Measurements from ENCODE around the gene COX7C.
"Not testable (repeated sequence)": the region's sequence is repeated elsewhere in the genome, so short reads cannot be mapped to it uniquely, and the experiment has no call there.

Gene COX7C

DNA sequence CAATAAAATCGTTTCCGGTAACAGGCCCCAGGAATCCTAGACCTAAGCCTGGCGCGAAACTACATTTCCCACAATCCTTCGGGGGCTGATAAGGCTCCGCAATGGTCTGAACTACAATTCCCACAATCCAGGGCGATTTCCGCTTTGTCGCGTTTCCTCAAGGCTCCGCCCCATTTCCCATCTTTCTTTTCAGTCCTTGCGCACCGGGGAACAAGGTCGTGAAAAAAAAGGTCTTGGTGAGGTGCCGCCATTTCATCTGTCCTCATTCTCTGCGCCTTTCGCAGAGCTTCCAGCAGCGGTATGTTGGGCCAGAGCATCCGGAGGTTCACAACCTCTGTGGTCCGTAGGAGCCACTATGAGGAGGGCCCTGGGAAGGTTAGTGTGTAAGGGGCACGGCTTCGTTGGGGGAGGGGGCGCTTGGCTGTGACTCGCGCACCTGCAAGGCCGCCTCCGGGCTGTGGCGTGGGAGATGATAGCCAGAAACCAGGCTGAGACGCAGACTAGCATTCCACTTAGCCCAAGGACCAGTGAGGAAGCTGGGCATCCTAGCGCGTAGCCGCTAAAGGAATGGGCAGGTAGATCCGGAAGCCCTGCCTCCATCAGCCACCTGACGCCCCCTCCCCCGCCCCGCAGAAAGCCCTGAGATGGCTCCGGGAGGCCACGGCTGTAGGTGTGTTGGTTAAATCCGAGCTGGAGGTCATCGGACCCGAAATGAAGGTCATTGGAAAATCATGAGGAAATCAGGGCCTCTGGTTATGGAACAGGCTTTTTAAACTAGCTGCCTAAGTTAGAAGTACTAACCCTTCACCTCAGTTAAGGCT, at the start of gene COX7C:
COX7C (plus strand) TSS at position 186 of the 821 bp plus-strand sequence; CDS start at position 301, 115 bp downstream.
- H3K27me3 ChIP-seq (ENCODE audit: control insufficient read depth, insufficient read depth, low read length): no peaks in the 10 kb centered on the region
- H3K4me1 ChIP-seq (ENCODE audit: control insufficient read depth, insufficient read depth, low read length): no peaks in the 10 kb centered on the region
- peak within 1 kb of the TSS; percentile 94 for H3K4me3 ChIP-seq (ENCODE audit: low read depth, low read length)
- no peaks in the 10 kb centered on the region for H3K9me3 ChIP-seq (ENCODE audit: control insufficient read depth, insufficient read depth, low read length)
- peak within 1 kb of the TSS; percentile 96 for H3K9ac ChIP-seq (ENCODE audit: low read depth, low read length)
- H3K36me3 ChIP-seq (ENCODE audit: control insufficient read depth, insufficient read depth, low read length): no peaks in the 10 kb centered on the region

DNA sequence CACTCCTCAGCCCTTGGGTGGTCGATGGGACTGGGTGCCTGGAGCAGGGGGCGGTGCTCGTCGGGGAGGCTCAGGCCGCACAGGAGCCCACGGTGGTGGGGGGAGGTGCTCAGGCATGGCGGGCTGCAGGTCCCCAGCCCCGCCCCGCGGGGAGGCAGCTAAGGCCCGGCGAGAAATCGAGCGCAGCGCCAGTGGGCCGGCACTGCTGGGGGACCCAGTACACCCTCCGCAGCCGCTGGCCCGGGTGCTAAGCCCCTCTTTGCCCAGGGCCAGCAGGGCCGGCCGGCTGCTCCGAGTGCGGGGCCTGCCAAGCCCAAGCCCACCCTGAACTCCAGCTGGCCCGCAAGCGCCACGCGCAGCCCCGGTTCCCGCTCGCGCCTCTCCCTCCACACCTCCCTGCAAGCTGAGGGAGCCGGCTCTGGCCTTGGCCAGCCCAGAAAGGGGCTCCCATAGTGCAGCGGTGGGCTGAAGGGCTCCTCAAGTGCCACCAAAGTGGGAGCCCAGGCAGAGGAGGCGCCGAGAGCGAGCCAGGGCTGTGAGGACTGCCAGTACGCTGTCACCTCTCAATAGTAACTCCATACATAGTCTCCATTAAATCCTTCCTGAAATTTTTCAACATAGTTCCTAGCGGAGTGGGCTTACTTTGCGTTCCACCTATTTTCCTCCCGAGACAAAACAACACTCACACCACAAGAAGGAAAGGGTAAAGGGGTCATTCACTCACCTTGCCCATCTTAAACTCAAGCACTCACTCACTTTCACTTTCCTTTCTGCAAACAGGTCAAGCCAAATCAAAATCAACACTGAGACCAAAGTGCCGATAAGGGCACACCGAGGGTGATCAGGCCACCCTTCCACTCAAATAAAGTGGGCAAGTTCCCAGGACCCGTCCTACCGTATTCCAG, 48.0 kb upstream of the COX7C start:
- H3K9me3 ChIP-seq (ENCODE audit: control insufficient read depth, insufficient read depth, low read length); H3K4me3 ChIP-seq (ENCODE audit: low read depth, low read length); H3K4me1 ChIP-seq (ENCODE audit: control insufficient read depth, insufficient read depth, low read length); H3K27me3 ChIP-seq (ENCODE audit: control insufficient read depth, insufficient read depth, low read length); H3K36me3 ChIP-seq (ENCODE audit: control insufficient read depth, insufficient read depth, low read length); H3K9ac ChIP-seq (ENCODE audit: low read depth, low read length): not testable (repeated sequence)

GRCh38 chr5:86570427-86571083, 47.2 kb upstream of the COX7C start:
- H3K27me3 ChIP-seq (ENCODE audit: control insufficient read depth, insufficient read depth, low read length): no peaks in the 10 kb centered on the region
- H3K36me3 ChIP-seq (ENCODE audit: control insufficient read depth, insufficient read depth, low read length): no peaks in the 10 kb centered on the region
- H3K9ac ChIP-seq (ENCODE audit: low read depth, low read length): no peak overlapping the region
- no peak overlapping the region for H3K4me3 ChIP-seq (ENCODE audit: low read depth, low read length)
- H3K9me3 ChIP-seq (ENCODE audit: control insufficient read depth, insufficient read depth, low read length): no peaks in the 10 kb centered on the region
- H3K4me1 ChIP-seq (ENCODE audit: control insufficient read depth, insufficient read depth, low read length): no peaks in the 10 kb centered on the region

GRCh38 chr5:86571109-86571508, 46.6 kb upstream of the COX7C start:
- H3K36me3 ChIP-seq (ENCODE audit: control insufficient read depth, insufficient read depth, low read length); H3K4me1 ChIP-seq (ENCODE audit: control insufficient read depth, insufficient read depth, low read length); H3K27me3 ChIP-seq (ENCODE audit: control insufficient read depth, insufficient read depth, low read length); H3K9ac ChIP-seq (ENCODE audit: low read depth, low read length); H3K4me3 ChIP-seq (ENCODE audit: low read depth, low read length); H3K9me3 ChIP-seq (ENCODE audit: control insufficient read depth, insufficient read depth, low read length): not testable (repeated sequence)

GRCh38 chr5:86572825-86573517, 44.8 kb upstream of the COX7C start:
- no peak overlapping the region for H3K4me3 ChIP-seq (ENCODE audit: low read depth, low read length)
- H3K4me1 ChIP-seq (ENCODE audit: control insufficient read depth, insufficient read depth, low read length): no peaks in the 10 kb centered on the region
- no peaks in the 10 kb centered on the region for H3K36me3 ChIP-seq (ENCODE audit: control insufficient read depth, insufficient read depth, low read length)
- H3K27me3 ChIP-seq (ENCODE audit: control insufficient read depth, insufficient read depth, low read length): no peaks in the 10 kb centered on the region
- no peaks in the 10 kb centered on the region for H3K9me3 ChIP-seq (ENCODE audit: control insufficient read depth, insufficient read depth, low read length)
- H3K9ac ChIP-seq (ENCODE audit: low read depth, low read length): no peak overlapping the region

DNA sequence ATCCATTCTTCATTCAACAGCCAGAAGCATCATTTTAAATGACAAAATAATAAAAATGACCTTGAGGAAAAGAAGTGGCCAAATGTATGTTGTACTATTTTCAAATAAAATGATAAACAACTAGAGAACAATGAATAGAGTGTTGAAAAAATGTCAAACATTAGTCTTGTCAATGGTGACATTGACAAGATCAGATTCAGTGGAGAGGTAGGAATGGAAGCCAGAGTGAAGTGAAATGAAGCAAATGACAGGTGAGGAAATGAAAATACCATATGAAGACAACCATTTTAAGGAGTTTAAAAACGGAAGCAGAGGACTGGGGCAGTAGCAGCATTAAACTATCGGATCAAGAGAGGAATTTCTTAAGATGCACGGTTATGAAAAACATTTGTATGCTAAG, 38.2 kb upstream of the COX7C start:
- no peaks in the 10 kb centered on the region for H3K9me3 ChIP-seq (ENCODE audit: control insufficient read depth, insufficient read depth, low read length)
- no peak overlapping the region for H3K4me3 ChIP-seq (ENCODE audit: low read depth, low read length)
- no peaks in the 10 kb centered on the region for H3K27me3 ChIP-seq (ENCODE audit: control insufficient read depth, insufficient read depth, low read length)
- no peaks in the 10 kb centered on the region for H3K36me3 ChIP-seq (ENCODE audit: control insufficient read depth, insufficient read depth, low read length)
- no peak overlapping the region for H3K9ac ChIP-seq (ENCODE audit: low read depth, low read length)
- H3K4me1 ChIP-seq (ENCODE audit: control insufficient read depth, insufficient read depth, low read length): no peaks in the 10 kb centered on the region

- Histone ChIP-seq H3K9ac (ENCODE audit: low read depth, low read length) (no peak overlapping the region), H3K4me1 (ENCODE audit: control insufficient read depth, insufficient read depth, low read length) (peaks cover 6% of the 10 kb centered on the region), H3K36me3 (ENCODE audit: control insufficient read depth, insufficient read depth, low read length) (no peaks in the 10 kb centered on the region), H3K27me3 (ENCODE audit: control insufficient read depth, insufficient read depth, low read length) (no peaks in the 10 kb centered on the region), H3K9me3 (ENCODE audit: control insufficient read depth, insufficient read depth, low read length) (no peaks in the 10 kb centered on the region), H3K4me3 (ENCODE audit: low read depth, low read length) (no peak overlapping the region)
These were observed 21.3 kb upstream of the COX7C start for GRCh38 chr5:86596476-86596875.

DNA sequence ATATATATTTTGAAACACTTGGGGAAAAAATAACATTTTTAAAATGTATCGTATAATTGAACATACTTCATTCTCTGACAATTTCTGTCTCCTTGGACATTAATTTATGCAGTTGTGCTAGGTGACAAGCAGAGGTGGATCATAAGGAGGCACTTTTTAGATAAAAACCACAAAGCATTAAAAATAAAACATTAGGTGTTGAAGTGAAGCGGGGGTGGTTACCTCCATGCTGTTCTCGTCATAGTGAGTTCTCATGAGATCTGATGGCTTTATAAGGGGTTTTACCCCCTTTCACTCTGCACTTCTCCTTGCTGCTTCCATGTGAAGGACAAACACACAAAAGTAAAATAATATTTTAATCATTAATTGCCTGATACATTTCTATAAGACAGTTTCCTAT, 11.9 kb upstream of the COX7C start:
- Histone ChIP-seq H3K36me3 (ENCODE audit: control insufficient read depth, insufficient read depth, low read length) (no peaks in the 10 kb centered on the region), H3K4me3 (ENCODE audit: low read depth, low read length) (no peak overlapping the region), H3K27me3 (ENCODE audit: control insufficient read depth, insufficient read depth, low read length) (no peaks in the 10 kb centered on the region), H3K9me3 (ENCODE audit: control insufficient read depth, insufficient read depth, low read length) (no peaks in the 10 kb centered on the region), H3K9ac (ENCODE audit: low read depth, low read length) (no peak overlapping the region), H3K4me1 (ENCODE audit: control insufficient read depth, insufficient read depth, low read length) (no peaks in the 10 kb centered on the region)

DNA sequence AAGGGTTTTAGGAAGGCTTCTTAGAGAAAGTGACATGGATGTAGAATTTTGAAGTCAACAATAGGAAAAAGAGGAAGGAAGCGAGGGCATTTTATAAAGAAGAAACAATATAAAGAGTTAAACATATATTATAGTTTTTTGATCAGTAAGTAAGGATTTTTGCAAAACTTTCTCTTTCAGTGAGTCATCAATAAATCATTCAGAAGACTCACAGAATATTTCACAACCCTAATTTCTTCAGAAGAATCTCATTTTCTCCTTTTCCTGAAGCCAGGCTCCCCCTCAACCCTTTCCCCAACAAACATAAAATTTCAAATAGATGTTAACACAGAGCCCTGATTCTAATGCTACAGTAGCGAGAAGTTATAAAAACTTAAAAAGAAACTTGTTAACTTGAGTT, 4.3 kb upstream of the COX7C start:
- Histone ChIP-seq H3K36me3 (ENCODE audit: control insufficient read depth, insufficient read depth, low read length) (no peaks in the 10 kb centered on the region), H3K27me3 (ENCODE audit: control insufficient read depth, insufficient read depth, low read length) (no peaks in the 10 kb centered on the region), H3K4me3 (ENCODE audit: low read depth, low read length) (no peak overlapping the region), H3K9me3 (ENCODE audit: control insufficient read depth, insufficient read depth, low read length) (no peaks in the 10 kb centered on the region), H3K4me1 (ENCODE audit: control insufficient read depth, insufficient read depth, low read length) (no peaks in the 10 kb centered on the region), H3K9ac (ENCODE audit: low read depth, low read length) (no peak overlapping the region)

DNA sequence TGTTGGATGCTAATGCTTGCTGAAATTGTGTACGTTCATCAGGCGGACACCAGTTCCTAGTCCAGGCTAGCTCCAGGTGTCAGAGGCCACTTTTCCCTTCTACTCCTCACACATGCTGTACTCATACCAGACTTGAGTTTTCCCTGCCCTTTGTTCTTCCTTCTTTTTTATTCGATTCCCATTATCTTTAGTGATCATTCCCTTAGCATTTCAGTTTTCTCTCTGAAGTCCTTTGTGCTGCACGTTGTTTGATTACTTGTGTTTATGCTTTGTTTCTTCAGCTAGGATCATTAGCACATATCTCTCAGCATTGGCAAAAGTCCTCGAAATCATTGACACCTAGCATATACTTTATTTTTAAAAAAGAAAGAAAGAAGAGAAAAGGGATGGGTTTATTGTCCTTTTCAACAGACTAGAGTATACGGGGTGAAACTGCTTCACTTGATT, 409 bp upstream of the COX7C start:
- no peak overlapping the region for H3K4me3 ChIP-seq (ENCODE audit: low read depth, low read length)
- H3K4me1 ChIP-seq (ENCODE audit: control insufficient read depth, insufficient read depth, low read length): no peaks in the 10 kb centered on the region
- H3K9ac ChIP-seq (ENCODE audit: low read depth, low read length): no peak overlapping the region
- H3K9me3 ChIP-seq (ENCODE audit: control insufficient read depth, insufficient read depth, low read length): no peaks in the 10 kb centered on the region
- no peaks in the 10 kb centered on the region for H3K27me3 ChIP-seq (ENCODE audit: control insufficient read depth, insufficient read depth, low read length)
- H3K36me3 ChIP-seq (ENCODE audit: control insufficient read depth, insufficient read depth, low read length): no peaks in the 10 kb centered on the region

DNA sequence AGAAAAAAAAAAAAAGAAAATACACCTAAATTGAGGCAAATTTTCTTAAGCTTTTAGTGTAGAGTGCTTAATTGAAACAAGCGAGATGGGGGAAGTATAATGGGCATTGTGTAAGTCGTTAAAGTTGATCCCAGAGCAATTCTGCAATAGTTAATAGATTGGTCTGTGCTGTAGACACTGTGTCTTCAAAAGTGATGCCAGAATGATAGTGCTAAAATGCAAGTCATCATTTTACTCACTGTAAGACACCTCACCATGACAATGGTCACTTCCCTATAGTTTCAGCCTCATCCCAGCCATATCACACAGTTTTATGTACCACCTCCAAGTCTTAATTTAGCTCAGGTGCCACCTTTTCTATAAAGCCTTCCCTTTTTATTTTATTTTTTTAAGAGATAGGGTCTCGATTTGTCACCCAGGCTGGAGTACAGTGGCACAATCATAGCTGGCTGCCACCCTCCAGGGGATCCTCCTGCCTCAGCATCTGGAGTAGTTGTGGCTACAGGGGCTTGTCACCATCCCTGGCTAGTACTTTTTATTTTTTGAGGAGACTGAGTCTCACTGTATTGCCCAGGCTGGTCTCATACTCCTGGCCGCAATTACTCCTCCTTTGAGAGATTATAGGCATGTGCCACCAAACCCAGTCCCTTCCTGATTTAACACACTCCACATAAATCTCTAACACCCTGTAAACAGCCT, 6.2 kb downstream of the COX7C start:
- H3K4me1 ChIP-seq (ENCODE audit: control insufficient read depth, insufficient read depth, low read length): no peaks in the 10 kb centered on the region
- H3K9me3 ChIP-seq (ENCODE audit: control insufficient read depth, insufficient read depth, low read length): no peaks in the 10 kb centered on the region
- no peak overlapping the region for H3K4me3 ChIP-seq (ENCODE audit: low read depth, low read length)
- no peak overlapping the region for H3K9ac ChIP-seq (ENCODE audit: low read depth, low read length)
- H3K36me3 ChIP-seq (ENCODE audit: control insufficient read depth, insufficient read depth, low read length): no peaks in the 10 kb centered on the region
- no peaks in the 10 kb centered on the region for H3K27me3 ChIP-seq (ENCODE audit: control insufficient read depth, insufficient read depth, low read length)
